GM04503 (cell line): ENCODE data around the gene EIF2S2.

ENCODE experiments used
- DNase-seq: peaks from one replicate; pipeline ENCODE4 v3.0.0-alpha.2; 2012; ENCODE audit warnings: low read depth

EIF2S2 gene

DNA sequence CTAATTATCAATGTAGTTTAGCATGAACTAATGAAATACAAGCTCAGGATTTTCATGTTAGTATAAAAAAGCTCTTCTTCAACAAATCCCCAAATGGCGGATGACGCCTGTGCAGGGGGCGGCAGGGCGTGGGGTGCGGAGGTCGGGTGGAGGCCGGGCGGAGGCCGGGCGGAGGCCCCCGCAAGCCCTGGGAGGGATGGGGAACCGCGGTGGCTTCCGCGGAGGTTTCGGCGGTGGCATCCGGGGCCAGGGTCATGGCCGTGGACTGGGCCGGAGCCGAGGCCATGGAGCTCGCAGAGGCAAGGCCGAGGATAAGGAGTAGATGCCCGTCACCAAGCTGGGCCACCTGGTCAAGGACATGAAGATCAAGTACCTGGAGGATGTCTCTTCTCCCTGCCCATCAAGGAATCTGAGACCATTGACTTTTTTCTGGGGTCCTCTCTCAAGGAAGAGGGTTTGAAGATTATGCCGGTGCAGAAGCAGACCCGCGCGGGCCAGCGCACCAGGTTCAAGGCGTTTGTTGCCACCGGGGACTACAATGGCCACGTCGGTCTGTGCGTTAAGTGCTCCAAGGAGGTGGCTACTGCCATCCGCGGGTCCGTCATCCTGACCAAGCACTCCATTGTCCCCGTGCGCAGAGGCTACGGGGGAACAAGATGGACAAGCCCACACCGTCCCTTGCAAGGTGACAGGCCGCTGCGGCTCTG, 10.4 kb upstream of the EIF2S2 start:
- no peak for DNase-seq

- no peak for DNase-seq
These were observed 8.2 kb upstream of the EIF2S2 start for GRCh38 chr20:34120213-34120612.

- DNase-seq: no peak
These were observed 3.2 kb upstream of the EIF2S2 start for GRCh38 chr20:34115232-34115631.

GRCh38 chr20:34114809-34115208, 2.8 kb upstream of the EIF2S2 start:
- DNase-seq: no peak

GRCh38 chr20:34112600-34113101, 608 bp upstream of the EIF2S2 start:
- no peak for DNase-seq

DNA sequence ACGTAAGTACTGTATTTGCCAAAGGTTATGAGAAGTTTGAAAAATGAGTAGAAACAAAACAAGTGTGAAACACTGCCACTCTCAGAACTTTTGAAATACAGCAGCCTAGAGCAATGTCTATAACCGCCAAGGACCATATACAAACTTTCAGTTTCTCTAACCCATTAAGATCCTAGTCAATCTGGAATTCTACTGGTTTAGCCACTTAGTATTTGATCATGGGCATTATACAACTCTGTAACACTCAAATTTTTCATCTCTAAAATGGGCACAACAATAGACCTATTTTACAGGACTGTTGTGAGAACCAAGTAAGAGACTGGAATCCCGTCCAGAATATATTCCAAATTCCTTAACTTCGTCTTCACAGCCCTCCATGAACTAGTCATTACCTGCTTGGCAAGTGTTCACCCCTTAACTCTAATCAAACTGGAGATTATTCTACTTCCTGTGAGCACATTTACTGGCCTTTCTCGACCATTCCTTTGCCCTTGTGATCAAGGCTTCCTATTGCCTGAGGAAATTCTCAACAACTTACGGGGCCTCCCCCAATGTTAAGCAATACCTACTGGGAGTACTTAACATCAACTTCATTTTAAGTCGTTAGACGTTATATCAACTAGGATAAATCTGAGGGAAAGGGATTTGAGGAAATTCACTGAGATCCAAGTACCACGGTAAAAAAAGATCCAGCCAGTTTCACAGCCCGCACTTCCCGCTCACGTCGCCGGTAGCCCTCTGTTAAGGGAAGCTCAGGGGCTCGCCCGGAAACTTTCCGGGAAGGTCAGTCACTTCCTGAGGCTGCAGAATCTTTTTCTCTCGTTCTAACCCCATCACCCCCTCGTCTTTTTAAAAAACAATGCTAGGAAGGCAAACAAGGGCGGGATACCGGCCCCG, 1.1 kb downstream of the EIF2S2 start:
- DNase-seq: peak; percentile 39

- DNase-seq: no peak
These were observed 1.9 kb downstream of the EIF2S2 start for GRCh38 chr20:34110025-34110744.

DNA sequence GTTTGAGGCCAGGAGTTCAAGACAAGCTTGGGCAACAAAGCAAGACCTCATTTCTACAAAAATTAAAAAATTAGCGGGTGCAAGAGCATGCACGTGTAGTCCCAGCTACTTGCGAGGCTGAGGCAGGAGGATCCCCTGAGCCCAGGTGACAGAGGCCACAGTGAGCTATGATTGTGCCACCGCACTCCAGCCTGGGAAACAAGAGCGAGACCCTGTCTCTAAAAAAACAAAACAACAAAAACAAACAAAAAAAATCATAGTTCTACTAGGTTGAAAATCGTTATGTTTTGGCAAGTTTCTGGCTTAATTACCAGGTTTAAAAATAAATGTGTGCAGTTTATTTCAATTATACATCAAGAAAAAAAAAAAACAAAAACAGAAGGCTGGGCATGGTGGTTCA, 2.6 kb downstream of the EIF2S2 start:
- no peak for DNase-seq

GRCh38 chr20:34108616-34109174, 3.3 kb downstream of the EIF2S2 start:
- no peak for DNase-seq

GRCh38 chr20:34105978-34106675, 5.9 kb downstream of the EIF2S2 start:
- DNase-seq: no peak

- DNase-seq: no peak
These were observed 8.0 kb downstream of the EIF2S2 start for GRCh38 chr20:34104059-34104458.

- no peak for DNase-seq
These were observed 9.7 kb downstream of the EIF2S2 start for GRCh38 chr20:34102342-34102741.

DNA sequence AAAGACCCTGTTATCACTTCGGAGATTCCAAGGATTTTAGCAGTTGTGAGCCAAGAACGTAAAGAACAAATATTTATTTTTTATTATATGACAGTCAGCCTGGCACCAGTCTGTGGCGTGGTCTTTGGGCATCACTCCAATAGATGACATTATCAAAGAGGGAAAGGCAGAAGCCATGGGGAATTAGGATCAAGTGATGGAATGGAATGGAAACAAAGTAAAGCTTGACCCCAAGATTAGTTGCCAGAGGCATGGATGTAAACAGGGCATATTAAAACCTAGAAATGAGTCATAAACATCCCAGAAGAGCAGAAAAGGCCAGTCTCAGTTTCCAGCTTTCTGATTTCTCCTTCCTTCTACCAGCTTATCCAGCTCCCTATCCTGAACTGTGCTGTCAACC, 11.5 kb downstream of the EIF2S2 start:
- DNase-seq: no peak

DNA sequence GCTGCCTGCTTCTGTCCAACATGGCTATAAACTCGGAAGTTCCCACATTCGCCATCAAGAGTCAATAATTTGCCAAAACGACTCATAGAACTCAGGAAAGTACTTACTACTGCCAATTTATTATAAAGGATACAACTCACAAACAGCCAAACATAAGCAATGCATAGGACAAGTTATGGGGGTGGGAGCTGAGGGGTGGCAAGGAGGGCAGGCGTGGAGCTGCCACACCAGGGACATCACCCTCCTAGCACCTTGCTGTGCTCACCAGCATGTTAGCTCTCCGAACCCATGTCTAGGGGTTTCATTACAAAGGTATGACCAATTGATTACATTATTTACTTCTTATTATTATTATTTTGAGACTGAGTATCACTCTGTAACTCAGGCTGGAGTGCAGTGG, 12.4 kb downstream of the EIF2S2 start:
- DNase-seq: no peak

GRCh38 chr20:34098570-34098969, 13.5 kb downstream of the EIF2S2 start:
- DNase-seq: no peak

- no peak for DNase-seq
These were observed 15.2 kb downstream of the EIF2S2 start for GRCh38 chr20:34096699-34097444.

DNA sequence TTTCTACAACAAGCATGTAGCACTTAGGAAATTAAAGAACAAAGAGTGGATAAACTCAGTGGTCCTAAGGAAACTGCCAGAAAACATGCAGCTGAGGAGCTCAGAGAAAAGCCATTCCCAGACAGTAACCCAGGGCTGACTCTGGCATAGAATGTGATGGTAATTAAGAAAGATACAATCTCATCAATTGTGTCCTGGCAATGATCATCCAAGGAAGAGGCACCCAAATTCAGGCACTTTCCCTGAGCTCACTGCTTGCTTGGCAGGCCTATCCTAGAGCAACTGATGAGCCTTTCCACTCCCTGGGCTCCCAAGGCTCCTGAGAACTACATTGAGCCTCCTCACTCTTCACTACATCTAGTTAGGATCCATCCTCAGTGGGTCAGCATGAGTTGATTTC, 16.2 kb downstream of the EIF2S2 start:
- DNase-seq: no peak

GRCh38 chr20:34093895-34094294, 18.1 kb downstream of the EIF2S2 start:
- DNase-seq: no peak

- DNase-seq: no peak
These were observed 20.3 kb downstream of the EIF2S2 start for GRCh38 chr20:34091637-34092200.

DNA sequence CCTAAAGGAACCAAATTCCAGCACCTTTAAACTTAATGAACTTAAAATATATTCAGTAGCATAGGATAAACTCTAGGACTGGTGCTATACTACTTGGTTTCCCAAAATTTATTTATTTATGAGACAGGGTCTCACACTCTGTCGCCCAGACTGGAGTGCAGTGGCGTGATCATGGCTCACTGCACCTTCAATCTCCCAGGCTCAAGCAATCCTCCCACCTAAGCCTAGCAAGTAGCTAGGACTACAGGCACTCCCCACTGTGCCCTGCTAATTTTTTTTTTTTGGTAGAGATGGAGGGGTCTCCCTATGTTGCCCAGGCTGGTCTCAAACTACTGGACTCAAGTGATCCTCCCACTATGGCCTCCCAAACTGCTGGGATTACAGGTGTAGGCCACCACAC, 21.4 kb downstream of the EIF2S2 start:
- no peak for DNase-seq
